Type B pancreatic cell (in vitro differentiated cells): Measurements from ENCODE around the gene PLPPR3. TPM values are rescaled to one million over a fixed set of nuclear protein-coding genes. Genes with fewer than 3 reads are reported as not detected.

Source experiments
- DNase-seq: peaks from one replicate; pipeline ENCODE4 v3.0.0; 2021; ENCODE audit warnings: mixed read lengths; ENCODE audit not compliant: unreplicated experiment; ENCODE audit errors: extremely low spot score
- H3K27ac Mint-ChIP-seq: 2 replicates; pipeline ENCODE4 v1.8.0; 2021; ENCODE audit warnings: mild to moderate bottlenecking, mixed read lengths
- H3K27me3 Mint-ChIP-seq: 2 replicates; pipeline ENCODE4 v1.8.0; 2021; ENCODE audit warnings: mixed read lengths
- H3K36me3 Mint-ChIP-seq: 2 replicates; pipeline ENCODE4 v1.8.0; 2021; ENCODE audit warnings: mixed read lengths
- H3K4me1 Mint-ChIP-seq: one replicate; pipeline ENCODE4 v1.8.0; 2021; ENCODE audit warnings: mixed read lengths; ENCODE audit not compliant: unreplicated experiment
- H3K4me3 Mint-ChIP-seq: 2 replicates; pipeline ENCODE4 v1.8.0; 2021; ENCODE audit warnings: mild to moderate bottlenecking, mixed read lengths
- H3K9me3 Mint-ChIP-seq: 2 replicates; pipeline ENCODE4 v1.8.0; 2021; ENCODE audit warnings: mixed read lengths
- CTCF ChIP-seq: fragments of 200-600 bp; sonication (generic); conservative IDR thresholded peaks from 2 replicates; pipeline ENCODE4 v1.5.0; 2021; ENCODE audit warnings: antibody characterized with exemption, mild to moderate bottlenecking
- total RNA-seq: library from RNA; stranded (reverse); gene quantifications from 2 replicates; pipeline ENCODE4 v1.2.1, GENCODE V29; 2021; ENCODE audit warnings: low replicate concordance

Gene PLPPR3
- total RNA-seq, 1 donor from 2014 or later = 29.2 TPM

- Mint-ChIP-seq H3K4me1 (peaks cover 35% of the 10 kb centered on the region), H3K27me3 (peaks cover 6% of the 10 kb centered on the region), H3K36me3 (peaks cover 29% of the 10 kb centered on the region), H3K9me3 (no peaks in the 10 kb centered on the region), H3K27ac (peak overlapping the region; percentile 55), H3K4me3 (peak overlapping the region; percentile 28)
- no peak for DNase-seq
- TF ChIP-seq CTCF = no peak
These were observed 17.9 kb downstream of the PLPPR3 start for GRCh38 chr19:803686-804418.

GRCh38 chr19:803099-803561 lies 18.6 kb downstream of the PLPPR3 start:
- peaks cover 6% of the 10 kb centered on the region for H3K27me3 Mint-ChIP-seq
- peak overlapping the region; percentile 91 for H3K27ac Mint-ChIP-seq
- DNase-seq = no peak
- no peaks in the 10 kb centered on the region for H3K9me3 Mint-ChIP-seq
- H3K36me3 Mint-ChIP-seq = peaks cover 29% of the 10 kb centered on the region
- H3K4me1 Mint-ChIP-seq = peaks cover 35% of the 10 kb centered on the region
- peak overlapping the region; percentile 79 for H3K4me3 Mint-ChIP-seq
- no peak for TF ChIP-seq CTCF

- Mint-ChIP-seq H3K36me3 (peaks cover 25% of the 10 kb centered on the region), H3K4me3 (peak overlapping the region; percentile 79), H3K27me3 (peaks cover 6% of the 10 kb centered on the region), H3K27ac (peak overlapping the region; percentile 91), H3K9me3 (no peaks in the 10 kb centered on the region), H3K4me1 (peaks cover 34% of the 10 kb centered on the region)
- no peak for TF ChIP-seq CTCF
- DNase-seq = no peak
These were observed 19.2 kb downstream of the PLPPR3 start for GRCh38 chr19:802498-803098.

- Mint-ChIP-seq H3K4me1 (peaks cover 29% of the 10 kb centered on the region), H3K36me3 (peaks cover 19% of the 10 kb centered on the region), H3K4me3 (peak overlapping the region; percentile 79), H3K9me3 (no peaks in the 10 kb centered on the region), H3K27me3 (peaks cover 6% of the 10 kb centered on the region), H3K27ac (peak overlapping the region; percentile 91)
- no peak for DNase-seq
- TF ChIP-seq CTCF = no peak
These were observed 19.8 kb downstream of the PLPPR3 start for GRCh38 chr19:801861-802497.

- peak overlapping the region; percentile 46 for H3K27ac Mint-ChIP-seq
- H3K27me3 Mint-ChIP-seq = peaks cover 6% of the 10 kb centered on the region
These were observed 20.5 kb downstream of the PLPPR3 start for GRCh38 chr19:801030-801860.

More at GRCh38 chr19:801030-801860, 20.5 kb downstream of the PLPPR3 start:
- no peak for TF ChIP-seq CTCF
- Mint-ChIP-seq H3K36me3 (peaks cover 19% of the 10 kb centered on the region), H3K4me3 (peak overlapping the region; percentile 74), H3K4me1 (peaks cover 33% of the 10 kb centered on the region), H3K9me3 (no peaks in the 10 kb centered on the region)
- no peak for DNase-seq
